Aorta (tissue), 5 donors: ENCODE data around the gene DCLK3. TPM values are rescaled to one million over a fixed set of nuclear protein-coding genes. Genes with fewer than 3 reads are reported as not detected.

ENCODE experiments used
- ATAC-seq: fragments of 200-7000 bp; cut with Tn5 transposase; one replicate; pipeline ENCODE4 v1.9.1; 2022; ENCODE audit warnings: moderate library complexity; ENCODE audit not compliant: low FRiP score
- DNase-seq, 2 donors: peaks; one replicate each; pipeline ENCODE4 v3.0.0-alpha.2; 2020
- H3K27ac ChIP-seq, 2 donors: one replicate each; pipeline ENCODE4 v1.5.1; 2013; ENCODE audit warnings: low read length in 2 of 2, mild to moderate bottlenecking in 2 of 2, moderate library complexity in 2 of 2, control low read depth in 1 of 2, inconsistent platforms in 1 of 2, low read depth in 1 of 2
- H3K27me3 ChIP-seq, 2 donors: one replicate each; pipeline ENCODE4 v1.6.1; 2013; ENCODE audit warnings: control low read depth in 1 of 2, low read length in 1 of 2, mild to moderate bottlenecking in 1 of 2, moderate library complexity in 1 of 2; ENCODE audit not compliant: insufficient read depth in 2 of 2, control insufficient read depth in 1 of 2
- H3K36me3 ChIP-seq, 2 donors: one replicate each; pipeline ENCODE4 v1.6.1; 2013; ENCODE audit warnings: control low read depth in 1 of 2, low read length in 1 of 2, mild to moderate bottlenecking in 1 of 2; ENCODE audit not compliant: insufficient read depth in 2 of 2, control insufficient read depth in 1 of 2
- H3K4me1 ChIP-seq, 2 donors: one replicate each; pipeline ENCODE4 v1.6.1; 2013; ENCODE audit warnings: low read length in 2 of 2, control low read depth in 1 of 2, mild to moderate bottlenecking in 1 of 2, moderate library complexity in 1 of 2; ENCODE audit not compliant: insufficient read depth in 2 of 2, control insufficient read depth in 1 of 2
- H3K4me3 ChIP-seq, 2 donors: one replicate each; pipeline ENCODE4 v1.5.1; 2013; ENCODE audit warnings: low read length in 2 of 2, control low read depth in 1 of 2, mild to moderate bottlenecking in 1 of 2
- H3K9me3 ChIP-seq: one replicate; pipeline ENCODE4 v1.6.1; 2013; ENCODE audit warnings: mild to moderate bottlenecking, low read length; ENCODE audit not compliant: control insufficient read depth
- WGBS, 2 donors: extraction: QIAGEN DNeasy Blood & Tissue Kit; methylation state at CpG; one replicate each; pipeline ENCODE4 v1.1.7; 2013; 5-methylcytosine and 5-hydroxymethylcytosine counted together
- intact Hi-C, 2 donors: fragments of 100-400 bp; cut with DNase I; formaldehyde crosslinking; loops; one replicate each; pipeline versions ENCODE4 v1.14.2 to v1.15.0; 2022
- polyA plus RNA-seq, 2 donors: library from polyadenylated mRNA; stranded (reverse); fragments of 200-250 nt; gene quantifications; one replicate each; pipeline ENCODE4 v1.2.3, GENCODE V29; 2013
- total RNA-seq, 2 donors: library from RNA; stranded (reverse); fragmentation: NEBNext Ultra II Directional; extraction: Animal tissue kit (Norgen Biotek cat#: 25700); gene quantifications; one replicate each; pipeline ENCODE4 v1.2.1, GENCODE V29; 2021
- donor health status: healthy with polysubstance abuse.
- donor health status: Bipolar disorder and iron deficiency.
- donor health status: DM: no; HTN: no; CAD: no.
- donor health status: DM: no; HTN: no; CAD: no.
- donor health status: DM: yes; HTN: yes; CAD: no.

The DCLK3 gene
- total and polyA plus RNA-seq, 4 donors: 0.06 to 0.18 (median 0.13) TPM; not detected in 1

GRCh38 chr3:36750737-36751136, 13.6 kb downstream of the DCLK3 start:
- Histone ChIP-seq H3K4me1 (no peaks in the 10 kb centered on the region), H3K4me3 (no peak overlapping the region), H3K27ac (no peak overlapping the region), H3K36me3 (no peaks in the 10 kb centered on the region), H3K9me3 (peaks cover 3% of the 10 kb centered on the region), H3K27me3 (no peaks in the 10 kb centered on the region)
- intact Hi-C loops: no loop called here
- ATAC-seq: no peak
- DNase-seq: no peak
- WGBS, 2 donors: 72 to 83% methylated on average over 6 of the region's 6 CpGs

- ATAC-seq: no peak
- Histone ChIP-seq H3K4me3 (no peak overlapping the region), H3K4me1 (no peaks in the 10 kb centered on the region), H3K27me3 (no peaks in the 10 kb centered on the region), H3K36me3 (no peaks in the 10 kb centered on the region), H3K9me3 (peaks cover 3% of the 10 kb centered on the region), H3K27ac (no peak overlapping the region)
- intact Hi-C loops: no loop called here
- DNase-seq: no peak
- WGBS, 2 donors: 83 to 85% methylated on average over 6 of the region's 6 CpGs
These were observed 19.6 kb downstream of the DCLK3 start for GRCh38 chr3:36744763-36745162.

- ATAC-seq (no peak), DNase-seq (no peak)
- Histone ChIP-seq H3K27ac (no peak overlapping the region), H3K36me3 (no peaks in the 10 kb centered on the region), H3K9me3 (peaks cover 3% of the 10 kb centered on the region), H3K4me3 (no peak overlapping the region), H3K27me3 (no peaks in the 10 kb centered on the region), H3K4me1 (no peaks in the 10 kb centered on the region)
- WGBS, 2 donors: 82 to 92% methylated on average over 2 of the region's 2 CpGs
- intact Hi-C loops: no loop called here
These were observed 20.5 kb downstream of the DCLK3 start for GRCh38 chr3:36743826-36744225.

- Histone ChIP-seq H3K27ac (no peak overlapping the region), H3K36me3 (no peaks in the 10 kb centered on the region), H3K27me3 (no peaks in the 10 kb centered on the region), H3K4me3 (no peak overlapping the region), H3K4me1 (no peaks in the 10 kb centered on the region), H3K9me3 (no peaks in the 10 kb centered on the region)
- no peak for DNase-seq
- WGBS, 2 donors: 93 to 94% methylated on average over 2 of the region's 2 CpGs
- ATAC-seq: no peak
- intact Hi-C loops: no loop called here
These were observed 23.1 kb downstream of the DCLK3 start for GRCh38 chr3:36741285-36741684.

- no peak for ATAC-seq
- 93% methylated on average over 2 of the region's 2 CpGs for WGBS, 2 donors
- no peaks in the 10 kb centered on the region for H3K4me1 ChIP-seq
- no peak overlapping the region for H3K27ac ChIP-seq
- no peaks in the 10 kb centered on the region for H3K27me3 ChIP-seq
- intact Hi-C loops: no loop called here
- H3K9me3 ChIP-seq: no peaks in the 10 kb centered on the region
- H3K36me3 ChIP-seq: no peaks in the 10 kb centered on the region
- no peak overlapping the region for H3K4me3 ChIP-seq
- no peak for DNase-seq
These were observed 23.6 kb downstream of the DCLK3 start for GRCh38 chr3:36740787-36741186.

GRCh38 chr3:36738702-36739101, 25.7 kb downstream of the DCLK3 start:
- Histone ChIP-seq H3K36me3 (no peaks in the 10 kb centered on the region), H3K4me1 (no peaks in the 10 kb centered on the region), H3K27me3 (no peaks in the 10 kb centered on the region), H3K9me3 (no peaks in the 10 kb centered on the region), H3K4me3 (no peak overlapping the region), H3K27ac (no peak overlapping the region)
- no peak for DNase-seq
- ATAC-seq: no peak
- intact Hi-C loops: loop anchor here in 1 of 2 donors (5.0 kb wide), 1 partner anchor 219 kb away; no protein-coding TSS in a partner anchor
- 59 to 63% methylated on average over 16 of the region's 16 CpGs for WGBS, 2 donors

- no peaks in the 10 kb centered on the region for H3K9me3 ChIP-seq
- no peak overlapping the region for H3K4me3 ChIP-seq
- WGBS, 2 donors: 71 to 88% methylated on average over 1 of the region's 1 CpG
- H3K4me1 ChIP-seq: no peaks in the 10 kb centered on the region
- ATAC-seq (no peak), DNase-seq (no peak)
- no peak overlapping the region for H3K27ac ChIP-seq
- no peaks in the 10 kb centered on the region for H3K27me3 ChIP-seq
- H3K36me3 ChIP-seq: no peaks in the 10 kb centered on the region
- intact Hi-C loops: loop anchor here in 1 of 2 donors (5.0 kb wide), 1 partner anchor 221 kb away; no protein-coding TSS in a partner anchor
These were observed 28.1 kb downstream of the DCLK3 start for GRCh38 chr3:36736301-36736700.

GRCh38 chr3:36734742-36735141, 29.6 kb downstream of the DCLK3 start:
- intact Hi-C loops: loop anchor here in 1 of 2 donors (5.0 kb wide), 1 partner anchor 223 kb away; no protein-coding TSS in a partner anchor
- H3K4me1 ChIP-seq: no peaks in the 10 kb centered on the region
- H3K27me3 ChIP-seq: no peaks in the 10 kb centered on the region
- no peaks in the 10 kb centered on the region for H3K9me3 ChIP-seq
- H3K27ac ChIP-seq: no peak overlapping the region
- no peak for ATAC-seq
- no peaks in the 10 kb centered on the region for H3K36me3 ChIP-seq
- 87 to 89% methylated on average over 2 of the region's 2 CpGs for WGBS, 2 donors
- DNase-seq: no peak
- no peak overlapping the region for H3K4me3 ChIP-seq

GRCh38 chr3:36733723-36734122, 30.6 kb downstream of the DCLK3 start:
- no peak overlapping the region for H3K27ac ChIP-seq
- H3K9me3 ChIP-seq: no peaks in the 10 kb centered on the region
- no peak for ATAC-seq
- H3K4me3 ChIP-seq: no peak overlapping the region
- no peaks in the 10 kb centered on the region for H3K27me3 ChIP-seq
- WGBS, 2 donors: 91 to 95% methylated on average over 1 of the region's 1 CpG
- intact Hi-C loops: no loop called here
- DNase-seq: no peak
- no peaks in the 10 kb centered on the region for H3K4me1 ChIP-seq
- H3K36me3 ChIP-seq: no peaks in the 10 kb centered on the region
